ENCODE results near the gene SLC35G6. TPM values are rescaled to one million over a fixed set of nuclear protein-coding genes. Genes with fewer than 3 reads are reported as not detected.
"Not testable (repeated sequence)": the region's sequence is repeated elsewhere in the genome, so short reads cannot be mapped to it uniquely, and the experiment has no call there.

The SLC35G6 gene
- polyA plus RNA-seq, 1 donor (not counting 4 experiments of a cell fraction or from before 2014, with no cell fraction given), result not detected

GRCh38 chr17:7480089-7480384 is 1.2 kb upstream of the SLC35G6 start:
- Histone ChIP-seq H3K36me3 (ENCODE audit: control insufficient read depth in 2 of 2, extremely low read depth in 1 of 2, insufficient read depth in 2 of 2, low read length in 2 of 2) (no peaks in the 10 kb centered on the region), H4K20me1 (ENCODE audit: control insufficient read depth, extremely low read depth, insufficient read depth, low read length) (peaks cover 10% of the 10 kb centered on the region), H3K4me1 (ENCODE audit: control insufficient read depth, extremely low read depth, insufficient read depth, low read length) (peaks cover 44% of the 10 kb centered on the region), H2AFZ (ENCODE audit: control insufficient read depth, low read length) (peak overlapping the region; percentile 72), H3K4me2 (ENCODE audit: control insufficient read depth, extremely low read depth, insufficient read depth, low read depth, low read length) (peak overlapping the region; percentile 85), H3K4me3 (ENCODE audit: control insufficient read depth in 2 of 3, extremely low read depth in 1 of 3, insufficient read depth in 2 of 3, low read depth in 1 of 3, low read length in 3 of 3) (peak overlapping the region; percentile 66 to 77 (median 67)), H3K27ac (ENCODE audit: control insufficient read depth, insufficient read depth, low read length) (peak overlapping the region; percentile 66), H3K9ac (ENCODE audit: control insufficient read depth, extremely low read depth, insufficient read depth, low read length) (peak overlapping the region; percentile 75), H3K9me3 (ENCODE audit: control insufficient read depth, low read depth, low read length) (no peaks in the 10 kb centered on the region), H3K27me3 (ENCODE audit: control insufficient read depth, extremely low read depth, insufficient read depth, low read length) (no peaks in the 10 kb centered on the region), H3K79me2 (ENCODE audit: control insufficient read depth, insufficient read depth, low read length) (peaks cover 45% of the 10 kb centered on the region), H3K9me1 (ENCODE audit: control insufficient read depth, extremely low read depth, insufficient read depth, low read length) (peaks cover 6% of the 10 kb centered on the region)
- TF ChIP-seq CTCF (optimal IDR thresholded peaks at IDR 0.05 in 1 of 3, IDR thresholded peaks at IDR 0.05 in 1 of 3, conservative IDR thresholded peaks at IDR 0.05 in 1 of 3; ENCODE audit: extremely low read depth in 1 of 3, insufficient read depth in 2 of 3, low read length in 3 of 3) (peak in 1 of 3 experiments; percentile 6), EZH2 (IDR thresholded peaks at IDR 0.05; ENCODE audit: low read length) (no peak)
- dilution Hi-C loops (cut with MboI; ENCODE audit: extremely low pct_ligation_motif_present, low sequenced_read_pairs), result no loop called here
- no peak for FAIRE-seq
- DNase-seq (ENCODE audit: low read depth, low spot score), result no peak

- FAIRE-seq; H3K9ac ChIP-seq (ENCODE audit: control insufficient read depth, extremely low read depth, insufficient read depth, low read length); H4K20me1 ChIP-seq (ENCODE audit: control insufficient read depth, extremely low read depth, insufficient read depth, low read length); H3K9me1 ChIP-seq (ENCODE audit: control insufficient read depth, extremely low read depth, insufficient read depth, low read length); H3K27me3 ChIP-seq (ENCODE audit: control insufficient read depth, extremely low read depth, insufficient read depth, low read length); dilution Hi-C loops (cut with MboI; ENCODE audit: extremely low pct_ligation_motif_present, low sequenced_read_pairs); H3K9me3 ChIP-seq (ENCODE audit: control insufficient read depth, low read depth, low read length); H3K4me3 ChIP-seq (ENCODE audit: control insufficient read depth in 2 of 3, extremely low read depth in 1 of 3, insufficient read depth in 2 of 3, low read depth in 1 of 3, low read length in 3 of 3); H3K4me2 ChIP-seq (ENCODE audit: control insufficient read depth, extremely low read depth, insufficient read depth, low read depth, low read length); H3K27ac ChIP-seq (ENCODE audit: control insufficient read depth, insufficient read depth, low read length); H2AFZ ChIP-seq (ENCODE audit: control insufficient read depth, low read length); DNase-seq (ENCODE audit: low read depth, low spot score); H3K36me3 ChIP-seq (ENCODE audit: control insufficient read depth in 2 of 2, extremely low read depth in 1 of 2, insufficient read depth in 2 of 2, low read length in 2 of 2): not testable (repeated sequence)
- Histone ChIP-seq H3K4me1 (ENCODE audit: control insufficient read depth, extremely low read depth, insufficient read depth, low read length) (peaks cover 34% of the 10 kb centered on the region), H3K79me2 (ENCODE audit: control insufficient read depth, insufficient read depth, low read length) (peaks cover 49% of the 10 kb centered on the region)
These were observed 846 bp downstream of the SLC35G6 start for GRCh38 chr17:7481842-7482741.

GRCh38 chr17:7482742-7483088 is 1.5 kb downstream of the SLC35G6 start:
- DNase-seq (ENCODE audit: low read depth, low spot score); FAIRE-seq; H3K4me3 ChIP-seq (ENCODE audit: control insufficient read depth in 2 of 3, extremely low read depth in 1 of 3, insufficient read depth in 2 of 3, low read depth in 1 of 3, low read length in 3 of 3); H3K27ac ChIP-seq (ENCODE audit: control insufficient read depth, insufficient read depth, low read length); H4K20me1 ChIP-seq (ENCODE audit: control insufficient read depth, extremely low read depth, insufficient read depth, low read length); H3K27me3 ChIP-seq (ENCODE audit: control insufficient read depth, extremely low read depth, insufficient read depth, low read length); H3K9me3 ChIP-seq (ENCODE audit: control insufficient read depth, low read depth, low read length); H2AFZ ChIP-seq (ENCODE audit: control insufficient read depth, low read length); dilution Hi-C loops (cut with MboI; ENCODE audit: extremely low pct_ligation_motif_present, low sequenced_read_pairs); H3K9me1 ChIP-seq (ENCODE audit: control insufficient read depth, extremely low read depth, insufficient read depth, low read length); H3K36me3 ChIP-seq (ENCODE audit: control insufficient read depth in 2 of 2, extremely low read depth in 1 of 2, insufficient read depth in 2 of 2, low read length in 2 of 2): not testable (repeated sequence)
- peak overlapping the region; percentile 98 for H3K9ac ChIP-seq (ENCODE audit: control insufficient read depth, extremely low read depth, insufficient read depth, low read length)
- H3K79me2 ChIP-seq (ENCODE audit: control insufficient read depth, insufficient read depth, low read length), result peaks cover 49% of the 10 kb centered on the region
- peaks cover 32% of the 10 kb centered on the region for H3K4me1 ChIP-seq (ENCODE audit: control insufficient read depth, extremely low read depth, insufficient read depth, low read length)
- peak overlapping the region; percentile 91 for H3K4me2 ChIP-seq (ENCODE audit: control insufficient read depth, extremely low read depth, insufficient read depth, low read depth, low read length)
